IPS DF 4.7 (cell line): ENCODE measurements around the gene POC1A.

Experiments used
- DNase-seq: peaks from one replicate; pipeline ENCODE4 v3.0.0-alpha.2; 2013; ENCODE audit warnings: low spot score; ENCODE audit errors: extremely low read depth

Gene POC1A

GRCh38 chr3:52132041-52132440 lies 22.2 kb downstream of the POC1A start:
- DNase-seq = no peak

DNA sequence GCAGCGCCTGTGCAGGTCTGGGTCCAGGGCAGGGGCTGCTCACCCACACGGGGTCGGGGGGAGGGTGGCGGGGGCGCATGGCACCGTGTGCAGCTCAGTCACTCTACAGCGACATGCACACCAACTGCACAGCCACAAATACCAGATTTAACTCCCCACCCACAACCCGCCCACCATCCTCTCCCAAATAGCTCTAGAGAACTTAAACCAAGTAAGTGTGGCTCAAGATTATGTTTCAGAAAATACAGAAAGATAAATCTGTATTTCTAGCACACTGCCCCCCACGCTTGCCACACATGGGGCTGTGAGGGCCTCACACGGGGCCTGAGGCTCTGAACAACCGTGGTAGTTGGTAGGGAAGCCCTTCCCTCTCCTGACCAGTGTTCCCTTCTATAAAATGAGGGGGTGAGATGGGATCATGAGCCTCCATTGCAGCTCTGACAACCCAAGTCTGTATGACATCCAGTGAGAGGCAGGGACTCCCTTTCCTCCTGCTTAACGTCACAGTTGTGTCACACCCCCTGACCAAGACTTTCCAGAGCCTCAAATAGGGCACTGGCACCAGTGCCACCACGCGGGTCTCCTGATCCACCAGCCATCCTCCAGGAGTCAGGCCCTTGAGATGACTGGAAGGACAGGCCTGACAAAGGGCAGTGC lies 23.1 kb downstream of the POC1A start:
- no peak for DNase-seq

DNA sequence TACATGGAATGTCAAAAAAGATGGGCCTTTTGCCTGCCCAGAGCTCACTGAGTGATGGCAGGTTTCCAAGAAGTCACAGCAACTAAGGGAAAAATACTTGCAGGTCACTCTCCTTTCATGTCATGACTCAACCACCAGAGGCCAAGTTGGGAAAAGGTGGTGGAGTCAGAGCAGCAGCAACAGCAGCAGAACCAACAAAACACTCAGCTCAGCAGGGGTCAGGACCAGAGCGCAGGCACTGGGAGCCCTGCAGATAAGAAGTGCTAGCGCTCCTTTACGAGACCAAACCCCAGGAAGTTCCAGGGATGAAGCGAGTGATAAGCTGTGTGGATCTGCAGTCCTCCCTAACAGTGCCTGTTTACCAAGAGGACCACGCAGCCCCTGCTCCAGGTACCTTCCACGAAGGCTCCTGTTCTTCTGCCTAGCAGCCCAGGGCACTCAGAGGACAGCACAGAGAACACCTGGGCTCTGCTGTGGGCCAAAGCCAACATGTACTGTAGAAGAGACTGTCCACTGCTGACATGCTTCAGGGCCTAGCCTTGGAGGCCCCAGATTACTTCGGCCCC lies 26.0 kb downstream of the POC1A start:
- no peak for DNase-seq

DNA sequence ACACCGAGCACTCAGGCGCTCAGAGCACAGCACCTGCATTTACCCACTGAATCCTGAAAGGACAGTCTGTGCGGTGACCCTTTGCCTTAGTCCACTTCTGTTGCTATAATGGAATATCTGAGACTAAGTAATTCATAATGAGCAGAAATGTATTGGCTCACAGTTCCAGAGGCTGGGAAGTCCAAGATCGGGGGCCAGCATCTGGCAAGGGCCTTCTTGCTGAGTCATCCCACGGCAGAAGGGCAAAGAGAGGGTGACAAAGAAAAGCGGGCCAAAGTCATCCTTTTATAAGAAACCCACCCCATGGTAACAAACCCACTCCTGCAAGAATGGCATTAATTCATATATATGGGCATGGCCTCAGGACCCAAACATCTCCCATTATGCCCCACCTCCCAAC lies 27.7 kb downstream of the POC1A start:
- no peak for DNase-seq

GRCh38 chr3:52126036-52126435 lies 28.2 kb downstream of the POC1A start:
- DNase-seq = no peak

DNA sequence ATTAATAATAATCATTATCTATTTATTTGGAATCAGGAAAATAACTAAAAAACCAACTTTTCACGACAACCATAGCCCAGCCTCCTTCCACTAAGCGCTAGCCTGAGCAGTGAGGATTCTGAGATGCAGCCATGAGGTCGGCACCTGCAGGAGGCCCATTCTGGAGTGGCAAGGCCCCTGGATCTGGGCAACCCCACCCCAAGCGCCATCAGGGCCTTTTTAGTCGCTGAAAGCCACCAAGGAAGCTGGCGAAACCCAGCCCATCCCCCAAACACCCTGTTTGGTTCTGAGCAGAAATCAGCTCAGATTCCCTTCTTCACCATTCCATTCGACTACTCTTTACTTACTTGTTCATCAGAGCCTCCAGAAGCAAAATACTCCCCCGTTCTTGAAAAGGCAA lies 29.5 kb downstream of the POC1A start:
- no peak for DNase-seq

DNA sequence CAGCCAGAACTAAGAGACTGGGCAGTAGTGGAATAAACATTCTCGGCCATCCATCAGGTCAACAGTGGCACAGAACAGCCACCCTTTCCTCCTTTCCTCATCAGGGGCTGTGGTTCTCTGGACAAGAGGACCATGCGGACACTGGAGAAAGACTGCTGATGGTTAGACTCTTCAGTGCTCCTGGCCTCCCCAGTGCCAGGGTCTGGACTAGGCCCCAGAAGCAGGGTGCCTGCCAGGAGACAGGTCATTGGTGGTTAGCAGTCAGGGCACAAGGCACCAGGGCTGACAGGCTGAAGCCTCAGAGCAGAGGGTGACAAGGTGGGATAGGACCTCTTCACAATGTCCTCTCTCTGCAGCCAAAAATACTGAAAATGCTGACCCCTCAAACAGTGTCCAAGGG lies 30.1 kb downstream of the POC1A start:
- no peak for DNase-seq

DNA sequence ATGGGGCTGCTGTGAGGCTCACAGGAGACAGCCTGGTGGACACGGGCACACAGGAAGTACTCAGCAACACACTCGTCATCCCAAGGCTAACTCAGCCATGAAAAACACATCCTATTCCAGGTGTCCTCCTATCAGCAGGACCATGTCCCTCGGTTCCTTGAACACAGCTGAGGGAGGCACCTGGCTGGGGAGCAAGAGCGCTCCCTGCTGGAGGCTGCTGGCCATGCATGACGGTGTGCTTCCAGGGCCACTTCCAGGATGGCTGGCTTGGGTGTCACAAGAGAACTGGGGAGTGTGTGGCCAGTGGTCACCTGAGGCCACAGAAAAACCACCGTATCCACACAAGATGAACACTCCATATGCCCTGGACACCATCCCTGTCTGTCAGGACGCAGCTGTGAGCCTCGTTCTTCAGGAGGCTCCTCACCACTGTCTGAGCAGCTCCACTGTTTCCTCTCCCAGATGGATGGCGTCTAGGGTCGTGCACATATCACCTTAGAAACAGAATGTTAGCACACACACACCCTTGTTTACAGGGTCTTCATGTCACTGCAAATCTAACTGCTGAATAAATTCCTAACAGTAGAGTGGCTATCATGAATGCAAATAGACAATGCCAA lies 31.0 kb downstream of the POC1A start:
- DNase-seq = peak; percentile 5

GRCh38 chr3:52122491-52122890 lies 31.7 kb downstream of the POC1A start:
- no peak for DNase-seq

GRCh38 chr3:52121813-52122212 lies 32.4 kb downstream of the POC1A start:
- no peak for DNase-seq

DNA sequence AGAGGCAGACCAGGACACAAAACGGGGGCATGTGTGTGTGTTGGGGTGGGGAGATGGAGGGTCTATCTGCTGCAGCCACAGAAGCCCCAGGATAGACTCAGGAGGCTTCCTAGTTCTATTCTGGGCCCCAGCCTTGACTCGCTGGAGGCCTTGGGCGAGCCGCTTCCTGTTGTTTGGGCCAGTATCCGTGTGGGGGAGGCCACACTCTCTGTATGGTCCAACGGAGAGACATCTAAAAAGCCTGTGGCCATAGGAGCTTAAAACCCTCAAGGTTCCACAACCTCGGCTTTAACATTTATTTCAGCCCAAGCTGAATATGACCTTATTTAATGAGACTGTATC lies 32.8 kb downstream of the POC1A start:
- no peak for DNase-seq

GRCh38 chr3:52120556-52121463 lies 33.4 kb downstream of the POC1A start:
- DNase-seq = no peak

DNA sequence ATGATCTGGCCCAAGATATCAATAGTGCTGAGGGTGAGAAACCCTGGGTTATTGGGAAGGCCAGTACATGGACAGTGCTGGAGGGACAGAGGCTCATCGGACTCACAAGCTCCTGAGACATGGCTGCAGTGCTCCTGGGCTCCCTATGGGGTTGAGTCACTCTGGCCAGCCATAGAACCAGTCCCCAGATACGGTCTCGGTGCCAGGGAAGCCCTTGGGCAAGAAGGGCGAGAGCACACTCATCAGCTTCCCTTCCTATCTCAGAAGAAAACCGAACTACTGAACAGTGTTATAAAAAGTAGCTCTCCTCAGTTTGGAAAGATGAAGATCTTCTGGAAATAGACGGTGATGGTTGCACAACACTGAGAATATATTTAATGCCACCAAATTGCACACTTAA lies 34.4 kb downstream of the POC1A start:
- no peak for DNase-seq

DNA sequence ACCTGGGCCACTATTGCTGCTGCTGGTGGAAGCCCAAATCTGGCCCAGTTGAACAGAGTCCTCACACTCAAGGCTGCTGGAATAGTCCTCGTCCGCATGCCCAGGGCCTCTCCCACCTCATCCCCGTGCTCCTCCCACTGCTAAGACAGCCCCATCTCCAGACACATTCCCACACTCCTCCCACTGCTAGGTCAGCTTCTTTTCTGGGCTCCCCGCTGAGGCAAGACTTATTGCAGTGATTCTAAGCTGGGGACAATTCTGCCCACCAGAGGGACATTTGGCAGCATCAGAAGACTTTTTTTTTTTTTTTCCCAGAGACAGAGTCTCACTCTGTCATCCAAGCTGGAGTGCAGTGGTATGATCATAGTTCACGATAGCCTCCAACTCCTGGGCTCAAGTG lies 35.1 kb downstream of the POC1A start:
- DNase-seq = no peak

GRCh38 chr3:52118156-52118875 lies 35.9 kb downstream of the POC1A start:
- DNase-seq = no peak

DNA sequence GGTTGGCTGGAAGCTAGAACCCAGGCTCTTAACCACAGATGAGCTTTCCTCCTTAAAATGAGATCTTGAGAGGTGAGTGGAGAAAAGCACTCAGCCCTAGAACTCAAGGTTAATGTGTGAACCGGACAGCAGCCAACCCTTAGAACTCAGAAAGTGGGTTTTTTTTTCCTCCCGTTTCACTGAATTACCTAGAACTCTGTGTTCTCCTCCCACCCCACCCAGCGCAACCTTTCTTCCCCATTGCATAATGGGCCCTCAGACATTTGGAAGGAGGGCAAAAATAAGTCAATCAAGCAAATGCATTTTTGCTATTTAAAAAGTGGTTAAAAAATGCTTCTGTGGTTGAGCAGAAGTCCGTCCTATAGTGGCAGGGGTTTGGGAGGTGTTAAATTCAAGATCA lies 36.7 kb downstream of the POC1A start:
- DNase-seq = no peak

DNA sequence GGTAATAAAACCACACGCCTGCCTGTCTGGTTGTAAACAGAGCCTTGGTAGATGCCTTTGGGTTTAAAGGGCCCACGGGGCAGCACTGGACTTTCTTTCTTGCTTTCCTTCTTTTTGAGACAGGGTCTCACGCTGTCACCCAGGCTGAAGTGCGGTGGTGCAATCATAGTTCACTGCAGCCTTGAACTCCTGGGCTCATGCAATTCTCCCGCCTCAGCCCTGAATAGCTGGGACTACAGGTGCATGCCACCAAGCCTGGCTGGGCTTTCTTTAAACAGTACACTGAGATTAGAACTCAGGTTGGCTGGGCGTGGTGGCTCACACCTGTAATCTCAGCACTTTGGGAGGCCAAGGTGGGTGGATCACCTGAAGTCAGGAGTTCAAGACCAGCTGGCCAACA lies 42.2 kb downstream of the POC1A start:
- DNase-seq = no peak

DNA sequence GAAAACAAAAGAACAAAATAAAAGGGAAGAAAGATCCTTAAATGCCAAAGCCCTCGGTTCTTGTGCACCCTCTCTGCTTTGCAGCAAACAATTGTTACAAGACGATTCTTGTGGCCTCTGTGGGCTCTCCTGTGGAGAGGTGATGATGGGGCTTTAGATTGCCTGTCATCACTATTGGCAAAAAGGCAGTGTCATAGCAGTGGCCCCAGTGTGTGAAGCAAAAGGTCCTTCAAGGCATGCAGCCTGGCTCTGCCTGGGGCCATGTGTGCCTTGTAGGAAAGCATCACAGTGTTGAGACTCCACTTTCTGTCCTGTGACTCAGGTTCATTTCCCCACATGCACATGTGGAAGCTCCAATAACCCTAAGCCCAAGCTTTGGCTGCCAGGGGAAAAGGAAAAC lies 43.7 kb downstream of the POC1A start:
- DNase-seq = no peak

GRCh38 chr3:52109611-52110301 lies 44.5 kb downstream of the POC1A start:
- no peak for DNase-seq

- DNase-seq = no peak
Observed at GRCh38 chr3:52108302-52109232, 45.7 kb downstream of the POC1A start.
